GM12872 (cell line): ENCODE measurements around the gene ACADSB.
A peak's percentile ranks its signal among the peaks of the same experiment; 100 is the strongest.

Source experiments
- TF ChIP-seq, protein P1 (sequence below): IDR thresholded peaks from 3 replicates; pipeline ENCODE4 v1.5.1; 2011; ENCODE audit warnings: low read depth, mild to moderate bottlenecking, low read length, moderate library complexity; ENCODE audit not compliant: insufficient read depth

Gene ACADSB

DNA sequence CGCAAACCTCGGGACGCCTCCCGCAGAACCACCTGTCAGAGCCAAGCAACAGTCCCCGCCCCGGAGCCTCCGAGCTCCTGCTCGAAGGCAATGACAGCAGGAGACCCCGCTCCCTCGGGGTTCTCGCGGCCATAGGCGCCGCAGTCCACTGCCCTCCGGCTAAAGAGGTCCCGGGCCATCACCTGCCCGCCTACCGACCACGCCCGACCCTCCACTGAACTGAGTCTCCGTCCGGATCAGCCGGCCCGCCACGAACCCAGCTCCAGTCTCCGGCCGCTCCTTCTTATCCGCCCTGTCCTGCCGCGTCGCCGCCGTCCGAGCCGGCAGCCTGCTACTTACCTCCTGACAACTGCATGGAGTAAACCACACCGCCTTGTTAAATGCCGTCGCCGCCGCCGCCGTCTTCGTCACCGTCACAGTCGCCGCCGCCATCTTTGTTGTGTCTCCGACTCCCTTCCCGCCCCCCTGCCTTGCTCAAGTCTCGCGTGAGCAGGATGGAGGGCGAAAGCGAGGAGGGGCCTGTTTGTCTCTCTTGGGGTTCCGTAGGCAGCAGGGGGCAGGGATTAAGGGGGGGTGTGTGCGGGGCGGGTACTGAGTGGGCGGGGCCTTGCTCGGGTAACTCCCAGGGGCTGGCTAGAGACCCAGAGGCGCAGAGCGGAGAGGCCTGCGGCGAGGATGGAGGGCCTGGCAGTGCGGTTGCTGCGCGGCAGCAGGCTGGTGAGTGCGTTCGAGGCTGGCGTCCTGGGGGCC, at the start of gene ACADSB, which contains the start of gene IKZF5:
Gene ACADSB (plus strand): TSS at position 652 of the 750 bp plus-strand sequence. CDS start 24 bp downstream, at position 676.
Gene IKZF5 (minus strand): TSS at position 441 of the 750 bp plus-strand sequence. CDS start 10,170 bp downstream, outside the sequence.
- TF ChIP-seq, protein P1, sequence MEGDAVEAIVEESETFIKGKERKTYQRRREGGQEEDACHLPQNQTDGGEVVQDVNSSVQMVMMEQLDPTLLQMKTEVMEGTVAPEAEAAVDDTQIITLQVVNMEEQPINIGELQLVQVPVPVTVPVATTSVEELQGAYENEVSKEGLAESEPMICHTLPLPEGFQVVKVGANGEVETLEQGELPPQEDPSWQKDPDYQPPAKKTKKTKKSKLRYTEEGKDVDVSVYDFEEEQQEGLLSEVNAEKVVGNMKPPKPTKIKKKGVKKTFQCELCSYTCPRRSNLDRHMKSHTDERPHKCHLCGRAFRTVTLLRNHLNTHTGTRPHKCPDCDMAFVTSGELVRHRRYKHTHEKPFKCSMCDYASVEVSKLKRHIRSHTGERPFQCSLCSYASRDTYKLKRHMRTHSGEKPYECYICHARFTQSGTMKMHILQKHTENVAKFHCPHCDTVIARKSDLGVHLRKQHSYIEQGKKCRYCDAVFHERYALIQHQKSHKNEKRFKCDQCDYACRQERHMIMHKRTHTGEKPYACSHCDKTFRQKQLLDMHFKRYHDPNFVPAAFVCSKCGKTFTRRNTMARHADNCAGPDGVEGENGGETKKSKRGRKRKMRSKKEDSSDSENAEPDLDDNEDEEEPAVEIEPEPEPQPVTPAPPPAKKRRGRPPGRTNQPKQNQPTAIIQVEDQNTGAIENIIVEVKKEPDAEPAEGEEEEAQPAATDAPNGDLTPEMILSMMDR: no peak

DNA sequence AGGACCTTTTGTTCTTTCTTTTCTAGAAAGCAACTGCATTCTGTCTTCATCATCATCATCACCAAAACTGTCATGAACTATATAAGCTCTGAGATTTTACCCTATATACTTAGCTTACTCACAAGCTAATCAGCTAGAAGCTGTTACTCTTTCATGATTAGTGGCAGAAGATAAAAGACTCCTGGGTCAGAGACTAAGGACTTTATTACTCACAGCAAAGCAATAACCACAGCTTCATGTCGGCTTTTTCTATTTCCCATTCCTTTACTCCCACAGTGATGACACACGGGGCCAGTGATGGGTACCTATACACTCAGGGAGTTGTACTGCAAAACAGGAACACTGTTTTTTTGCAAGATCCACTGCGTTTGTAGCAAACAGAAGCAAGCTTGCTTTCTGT, 46.4 kb upstream of the ACADSB start:
- TF ChIP-seq, protein P1: no peak

- TF ChIP-seq, protein P1: no peak
Measured at GRCh38 chr10:122966879-122967278, 41.9 kb upstream of the ACADSB start.

GRCh38 chr10:122968698-122969097, 40.1 kb upstream of the ACADSB start:
- TF ChIP-seq, protein P1: no peak

DNA sequence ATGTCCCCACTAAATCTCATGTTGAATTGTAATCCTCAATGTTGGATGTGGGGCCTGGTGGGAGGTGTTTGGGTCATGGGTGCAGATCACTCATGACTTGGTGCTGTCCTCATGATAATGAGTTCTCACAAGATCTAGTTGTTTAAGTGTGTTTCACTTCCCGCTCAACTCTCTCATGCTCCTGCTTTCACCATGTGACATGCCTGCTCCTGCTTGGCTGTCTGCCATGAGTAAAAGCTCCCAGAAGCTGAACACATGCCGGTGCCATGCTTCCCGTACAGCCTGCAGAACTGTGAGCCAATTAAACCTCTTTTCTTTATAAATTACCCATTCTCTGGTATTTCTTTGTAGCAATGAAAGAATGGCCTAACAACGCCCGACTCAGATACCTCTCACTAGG, 34.8 kb upstream of the ACADSB start:
- TF ChIP-seq, protein P1: no peak

GRCh38 chr10:122974543-122975064, 34.2 kb upstream of the ACADSB start:
- TF ChIP-seq, protein P1: no peak

GRCh38 chr10:122980209-122981065, 28.4 kb upstream of the ACADSB start, which contains the start of gene PSTK:
Gene PSTK, plus strand, starts transcription at chr10:122980401. Its CDS starts 79 bp downstream, at chr10:122980480.
- TF ChIP-seq, protein P1: peak; percentile 97
